Activated T-helper 2 cell treated with anti-CD3 and anti-CD28 coated beads, Interferon-gamma antibody, Interleukin-2, Interleukin-4, amounts not matched to agents 10 μg/mL and 5 μg/mL and 100 μg/mL, durations not matched to agents 14 hours and 24 hours and 36 hours (primary cell): Measurements from ENCODE around the gene DAGLA. TPM values are rescaled to one million over a fixed set of nuclear protein-coding genes. Genes with fewer than 3 reads are reported as not detected.

ENCODE experiments used
- DNase-seq: peaks from one replicate; pipeline ENCODE4 v3.0.0; 2021; ENCODE audit warnings: low spot score
- H3K27ac Mint-ChIP-seq: one replicate; pipeline ENCODE4 v1.8.0; 2021; ENCODE audit warnings: mixed read lengths
- H3K27me3 Mint-ChIP-seq: one replicate; pipeline ENCODE4 v1.8.0; 2021; ENCODE audit warnings: low read depth, mixed read lengths
- H3K36me3 Mint-ChIP-seq: one replicate; pipeline ENCODE4 v1.8.0; 2021; ENCODE audit warnings: low read depth, mixed read lengths
- H3K4me1 Mint-ChIP-seq: one replicate; pipeline ENCODE4 v1.8.0; 2021; ENCODE audit warnings: low read depth, mixed read lengths
- H3K4me3 Mint-ChIP-seq: one replicate; pipeline ENCODE4 v1.8.0; 2021; ENCODE audit warnings: low read depth, mild to moderate bottlenecking, moderate library complexity, mixed read lengths
- H3K9me3 Mint-ChIP-seq: one replicate; pipeline ENCODE4 v1.8.0; 2021; ENCODE audit warnings: mixed read lengths
- intact Hi-C: fragments of 100-400 bp; cut with micrococcal nuclease; formaldehyde crosslinking; loops from one replicate; pipeline ENCODE4 v1.15.1; 2023
- total RNA-seq: library from RNA; stranded (reverse); gene quantifications from 2 replicates; pipeline ENCODE4 v1.2.3, GENCODE V29; 2022

Gene DAGLA
- total RNA-seq, 1 donor from 2014 or later: 0.07 TPM

DNA sequence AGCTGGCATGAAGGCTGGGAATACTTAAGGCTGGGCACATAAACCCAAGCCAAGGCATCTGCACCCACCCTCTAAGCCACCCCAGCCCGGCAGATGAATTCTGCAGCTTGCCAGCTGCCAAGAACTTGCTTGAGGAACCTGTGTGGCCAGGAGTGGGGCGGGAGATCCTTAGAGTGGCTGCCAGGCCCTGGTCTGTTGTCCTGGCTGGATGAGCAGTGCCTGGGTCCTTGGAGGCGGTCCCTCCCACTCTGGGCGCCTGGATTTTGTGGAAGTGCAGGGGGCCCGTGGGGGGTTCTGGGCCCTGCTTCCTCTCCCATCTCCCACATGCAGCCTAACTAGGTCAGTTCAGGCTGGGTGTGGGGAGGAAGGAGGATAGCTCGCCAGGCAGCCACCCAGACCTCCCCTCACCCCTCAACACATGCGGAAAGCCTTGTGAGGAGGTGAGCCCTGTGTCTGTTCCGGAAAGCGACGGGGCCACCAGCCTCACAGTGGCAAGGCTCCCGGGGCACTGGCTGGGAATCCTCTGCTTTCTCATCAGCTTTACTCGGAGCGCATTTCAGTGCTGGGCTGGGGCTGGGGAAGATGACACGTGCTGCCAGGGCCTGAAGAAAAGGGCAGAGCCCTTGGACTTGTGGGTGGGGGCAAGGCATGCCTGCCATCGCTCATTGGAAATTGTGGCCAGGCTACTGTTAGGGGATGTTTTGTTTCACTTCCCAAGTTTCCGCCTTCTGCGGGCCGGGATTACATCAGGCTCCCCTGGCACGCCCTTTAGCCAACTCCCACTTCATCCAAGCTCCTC lies 8.4 kb downstream of the DAGLA start:
- H3K9me3 Mint-ChIP-seq: no peaks in the 10 kb centered on the region
- no peak overlapping the region for H3K27ac Mint-ChIP-seq
- H3K4me3 Mint-ChIP-seq: no peak overlapping the region
- intact Hi-C loops: no loop called here
- DNase-seq: no peak
- peaks cover 9% of the 10 kb centered on the region for H3K27me3 Mint-ChIP-seq
- no peaks in the 10 kb centered on the region for H3K36me3 Mint-ChIP-seq
- H3K4me1 Mint-ChIP-seq: no peaks in the 10 kb centered on the region

DNA sequence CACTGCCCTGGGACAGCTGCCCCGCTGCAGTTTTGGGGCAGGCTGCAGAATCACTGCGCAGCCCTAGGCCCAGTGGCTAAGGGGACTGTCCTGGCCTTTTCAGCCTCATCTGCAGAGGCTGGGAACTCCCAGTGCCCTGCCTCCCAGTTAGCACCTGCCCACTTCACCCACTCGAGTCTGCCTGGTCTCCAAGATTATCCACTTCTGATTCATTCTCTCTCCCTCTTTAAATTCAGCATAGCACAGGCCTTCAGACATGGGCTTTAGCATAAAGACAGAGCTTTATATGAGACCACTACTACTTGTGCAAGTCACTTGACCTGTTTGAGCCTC lies 8.9 kb downstream of the DAGLA start:
- Mint-ChIP-seq H3K4me3 (no peak overlapping the region), H3K27ac (no peak overlapping the region), H3K27me3 (peaks cover 9% of the 10 kb centered on the region), H3K36me3 (no peaks in the 10 kb centered on the region), H3K4me1 (no peaks in the 10 kb centered on the region), H3K9me3 (no peaks in the 10 kb centered on the region)
- intact Hi-C loops: no loop called here
- no peak for DNase-seq

DNA sequence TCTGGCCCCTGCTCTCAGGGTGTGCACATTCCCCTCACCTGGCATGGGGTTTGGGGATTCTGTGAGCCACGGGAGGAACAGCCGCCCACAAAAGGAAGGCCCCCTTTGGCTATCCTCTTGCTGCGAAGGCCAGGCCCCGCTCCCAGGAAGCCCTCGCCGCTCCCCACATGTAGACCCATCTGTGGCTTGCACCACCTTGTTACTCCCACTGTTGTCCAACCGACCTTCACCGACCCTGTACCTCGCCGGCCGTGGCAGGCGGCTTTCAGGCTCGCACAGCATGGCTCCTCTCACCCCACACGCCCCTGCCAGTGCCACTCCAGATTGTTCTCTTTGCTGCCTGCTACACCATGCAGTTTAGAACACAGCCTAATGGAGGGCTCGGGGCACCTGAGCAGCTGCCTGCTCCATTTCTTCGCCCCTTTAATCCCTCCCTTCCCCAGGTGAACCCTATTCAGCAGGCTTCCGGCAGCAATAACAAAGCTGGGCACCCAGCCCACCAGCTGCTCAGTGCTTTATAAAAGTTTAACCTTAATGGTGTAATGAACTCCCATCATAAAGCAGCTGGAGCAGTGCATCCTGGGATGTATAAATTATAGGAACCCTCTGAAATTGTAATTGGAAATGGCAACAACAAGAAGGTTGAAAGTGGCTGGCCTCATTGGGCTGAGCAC lies 10.7 kb downstream of the DAGLA start:
- intact Hi-C loops: no loop called here
- peaks cover 4% of the 10 kb centered on the region for H3K4me1 Mint-ChIP-seq
- H3K4me3 Mint-ChIP-seq: no peak overlapping the region
- no peak overlapping the region for H3K27ac Mint-ChIP-seq
- no peaks in the 10 kb centered on the region for H3K9me3 Mint-ChIP-seq
- no peaks in the 10 kb centered on the region for H3K36me3 Mint-ChIP-seq
- no peak for DNase-seq
- peaks cover 9% of the 10 kb centered on the region for H3K27me3 Mint-ChIP-seq

DNA sequence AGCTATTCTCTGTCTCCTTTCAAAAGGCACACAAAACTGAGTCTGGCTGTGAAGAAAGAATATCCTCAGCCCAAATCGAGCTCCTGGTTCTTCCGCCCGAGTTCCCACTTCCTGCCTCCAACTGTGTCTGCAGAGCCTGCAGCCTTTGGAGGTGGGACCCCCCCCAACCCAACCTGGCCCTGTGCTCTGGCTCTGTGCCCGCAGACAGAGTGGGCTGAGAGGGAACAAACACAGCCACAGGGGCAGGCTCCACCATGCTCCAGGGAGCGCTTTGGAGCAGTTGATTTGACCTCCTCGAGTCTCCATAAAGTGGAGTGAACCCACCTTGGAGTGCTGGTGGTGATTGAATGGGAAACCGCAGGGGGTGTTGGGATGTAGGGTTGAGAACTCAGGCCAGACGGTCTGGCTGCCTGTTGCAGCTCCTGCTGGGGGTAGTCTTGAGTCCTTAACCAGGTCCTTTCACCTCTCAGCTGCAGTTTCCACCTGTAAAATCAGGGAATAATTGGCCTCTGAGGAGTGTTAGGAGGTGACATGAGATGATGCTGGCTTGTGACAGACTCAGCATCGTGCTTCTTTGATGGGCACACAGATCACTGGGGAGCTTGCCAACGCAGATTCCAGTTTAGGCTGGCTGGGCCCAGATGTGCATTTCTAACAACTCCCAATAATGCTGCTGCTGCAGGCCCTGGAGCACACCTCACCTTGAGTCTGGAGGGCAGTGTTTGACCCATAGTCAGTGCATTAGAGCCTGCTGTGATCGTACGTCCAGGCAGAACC lies 11.4 kb downstream of the DAGLA start:
- H3K4me1 Mint-ChIP-seq: peaks cover 10% of the 10 kb centered on the region
- no peaks in the 10 kb centered on the region for H3K9me3 Mint-ChIP-seq
- H3K27ac Mint-ChIP-seq: no peak overlapping the region
- no peak overlapping the region for H3K4me3 Mint-ChIP-seq
- H3K36me3 Mint-ChIP-seq: no peaks in the 10 kb centered on the region
- H3K27me3 Mint-ChIP-seq: peaks cover 9% of the 10 kb centered on the region
- intact Hi-C loops: no loop called here
- DNase-seq: no peak

DNA sequence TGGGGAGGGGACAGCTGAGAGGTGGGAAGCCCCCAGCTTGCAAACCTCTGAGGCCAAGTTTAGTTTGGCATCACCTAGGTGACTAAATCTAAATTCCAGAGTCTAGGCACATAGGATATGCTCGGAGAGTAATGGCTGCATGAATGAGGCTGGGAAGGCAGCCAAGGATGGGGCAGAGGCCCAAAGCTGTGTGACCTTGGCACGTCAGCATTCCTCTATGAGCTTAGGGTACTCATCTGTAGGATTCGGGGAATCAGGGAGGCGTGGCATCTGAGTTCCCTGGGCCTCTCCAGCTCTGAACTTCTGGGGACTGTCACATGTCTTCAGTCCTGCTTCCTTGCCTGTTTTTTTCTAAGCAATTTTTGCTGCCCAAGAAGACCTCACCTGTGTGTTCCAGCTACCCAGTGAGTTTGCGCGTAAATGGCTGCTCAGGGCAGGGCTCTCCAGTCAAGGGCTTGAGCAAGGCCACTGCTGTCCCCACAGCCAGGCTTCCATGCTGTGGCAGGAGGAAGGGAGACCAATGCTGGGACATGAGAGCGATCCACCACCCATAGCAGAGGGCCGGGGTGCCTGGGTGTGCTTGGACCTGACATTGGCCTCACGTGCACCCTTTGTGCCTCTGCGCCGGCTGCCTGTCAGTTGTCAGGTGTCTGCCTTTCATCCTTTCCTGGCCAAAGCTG lies 13.9 kb downstream of the DAGLA start:
- no peak for DNase-seq
- intact Hi-C loops: no loop called here
- Mint-ChIP-seq H3K27ac (no peak overlapping the region), H3K9me3 (no peaks in the 10 kb centered on the region), H3K4me1 (peaks cover 20% of the 10 kb centered on the region), H3K36me3 (no peaks in the 10 kb centered on the region), H3K4me3 (no peak overlapping the region), H3K27me3 (peaks cover 3% of the 10 kb centered on the region)

DNA sequence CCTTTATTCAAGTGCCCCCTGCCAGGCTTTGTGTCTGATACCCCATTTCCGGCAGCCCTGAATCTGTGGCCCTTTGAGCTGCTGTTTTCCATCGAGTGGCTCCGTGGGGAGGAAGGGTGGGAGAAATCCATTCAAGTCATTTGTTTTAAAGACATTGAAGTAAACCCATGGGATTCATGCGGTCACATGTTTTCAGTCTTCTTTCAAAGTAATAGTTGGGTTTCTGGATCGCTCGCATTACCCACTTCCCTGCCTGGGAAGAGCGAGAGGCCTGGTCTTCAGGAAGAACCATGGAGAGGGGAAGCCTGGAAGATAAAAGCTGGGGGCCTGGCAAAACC lies 14.4 kb downstream of the DAGLA start:
- H3K27me3 Mint-ChIP-seq: peaks cover 2% of the 10 kb centered on the region
- no peak overlapping the region for H3K4me3 Mint-ChIP-seq
- H3K9me3 Mint-ChIP-seq: no peaks in the 10 kb centered on the region
- DNase-seq: no peak
- H3K36me3 Mint-ChIP-seq: no peaks in the 10 kb centered on the region
- peaks cover 20% of the 10 kb centered on the region for H3K4me1 Mint-ChIP-seq
- H3K27ac Mint-ChIP-seq: no peak overlapping the region
- intact Hi-C loops: no loop called here

DNA sequence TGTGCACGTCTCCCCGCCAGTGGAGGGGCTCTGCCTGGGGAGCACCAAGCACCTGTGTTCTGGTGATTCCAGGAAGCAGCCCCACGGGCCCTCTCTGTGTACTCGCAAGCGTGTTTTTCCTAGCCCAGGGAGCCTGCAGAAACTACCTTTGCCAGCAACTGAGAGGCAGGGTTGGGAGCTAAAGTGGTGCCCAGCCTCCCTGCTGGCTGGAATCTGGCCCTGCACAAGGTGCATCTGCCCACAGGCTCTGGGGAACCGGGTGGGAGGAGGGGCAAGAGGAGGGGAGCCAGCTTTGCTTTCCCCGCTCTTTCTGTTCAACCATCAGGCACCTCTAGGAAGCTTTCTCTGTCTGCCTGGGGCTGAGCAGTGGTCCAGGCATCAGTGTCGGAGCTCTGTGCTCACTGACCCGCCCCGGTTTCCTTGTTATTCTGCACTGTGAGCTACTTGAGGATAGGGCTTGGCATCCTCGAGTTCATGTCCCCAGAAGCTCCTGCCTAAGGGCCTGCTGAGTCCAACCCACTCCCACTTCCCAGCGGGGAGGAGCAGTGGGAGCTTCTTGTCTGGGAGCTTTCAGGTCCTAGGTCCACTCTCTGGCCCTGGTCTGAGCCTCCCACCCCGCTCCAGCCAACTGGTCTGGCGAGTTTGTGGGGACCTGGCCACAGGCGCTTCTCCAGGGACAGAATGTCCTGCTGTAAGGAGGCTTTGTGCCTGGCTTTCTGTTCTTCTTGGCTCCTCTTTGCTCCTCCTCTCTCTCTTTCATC lies 14.9 kb downstream of the DAGLA start:
- DNase-seq: no peak
- peak overlapping the region; percentile 62 for H3K4me3 Mint-ChIP-seq
- H3K9me3 Mint-ChIP-seq: no peaks in the 10 kb centered on the region
- H3K36me3 Mint-ChIP-seq: no peaks in the 10 kb centered on the region
- H3K4me1 Mint-ChIP-seq: peaks cover 20% of the 10 kb centered on the region
- intact Hi-C loops: no loop called here
- H3K27me3 Mint-ChIP-seq: no peaks in the 10 kb centered on the region
- peak overlapping the region; percentile 81 for H3K27ac Mint-ChIP-seq

DNA sequence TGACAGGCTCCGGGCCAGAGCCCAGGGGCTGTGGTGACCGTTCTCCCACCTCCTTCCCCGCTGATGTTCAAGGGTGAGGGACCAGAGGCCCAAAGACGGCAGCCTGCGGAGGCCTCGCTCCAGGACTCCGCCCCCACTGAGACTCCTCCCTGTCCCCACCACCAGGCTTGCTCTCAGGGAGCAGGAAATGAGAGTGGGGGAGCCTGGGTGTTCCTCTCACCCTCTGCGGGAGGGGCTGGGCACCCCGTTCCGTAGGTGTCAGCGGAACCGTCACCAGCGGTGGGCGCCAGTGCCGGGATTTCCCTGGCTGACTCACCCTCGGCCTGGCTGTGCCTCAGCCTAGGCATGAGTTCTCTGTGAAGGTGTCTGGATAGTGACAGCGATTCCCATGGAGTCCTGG lies 15.7 kb downstream of the DAGLA start:
- no peaks in the 10 kb centered on the region for H3K9me3 Mint-ChIP-seq
- no peaks in the 10 kb centered on the region for H3K27me3 Mint-ChIP-seq
- peaks cover 20% of the 10 kb centered on the region for H3K4me1 Mint-ChIP-seq
- intact Hi-C loops: no loop called here
- no peaks in the 10 kb centered on the region for H3K36me3 Mint-ChIP-seq
- peak; percentile 85 for DNase-seq
- peak overlapping the region; percentile 81 for H3K27ac Mint-ChIP-seq
- H3K4me3 Mint-ChIP-seq: peak overlapping the region; percentile 62

DNA sequence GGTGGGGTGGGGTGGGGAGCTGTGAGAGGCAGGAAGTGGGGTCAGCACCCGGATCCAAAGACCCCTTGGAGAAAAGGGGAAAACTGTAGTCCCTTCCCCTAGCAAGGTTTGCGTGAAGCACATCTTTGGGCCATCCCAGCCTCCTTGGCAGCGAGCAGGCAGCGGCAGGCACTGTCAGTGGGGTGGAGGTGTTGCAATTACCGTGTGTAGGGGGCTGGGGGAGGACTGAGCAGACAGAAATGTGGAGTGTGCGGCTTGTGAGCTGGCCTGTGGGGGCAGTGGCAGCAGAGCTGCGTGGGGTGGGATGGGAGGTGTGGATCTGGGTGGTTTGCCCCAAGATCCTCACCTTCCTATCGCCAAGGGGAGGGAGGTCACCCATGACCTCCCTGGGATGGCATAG lies 16.4 kb downstream of the DAGLA start:
- H3K27ac Mint-ChIP-seq: no peak overlapping the region
- no peaks in the 10 kb centered on the region for H3K9me3 Mint-ChIP-seq
- H3K36me3 Mint-ChIP-seq: no peaks in the 10 kb centered on the region
- peaks cover 20% of the 10 kb centered on the region for H3K4me1 Mint-ChIP-seq
- H3K4me3 Mint-ChIP-seq: no peak overlapping the region
- H3K27me3 Mint-ChIP-seq: no peaks in the 10 kb centered on the region
- intact Hi-C loops: no loop called here
- DNase-seq: no peak

DNA sequence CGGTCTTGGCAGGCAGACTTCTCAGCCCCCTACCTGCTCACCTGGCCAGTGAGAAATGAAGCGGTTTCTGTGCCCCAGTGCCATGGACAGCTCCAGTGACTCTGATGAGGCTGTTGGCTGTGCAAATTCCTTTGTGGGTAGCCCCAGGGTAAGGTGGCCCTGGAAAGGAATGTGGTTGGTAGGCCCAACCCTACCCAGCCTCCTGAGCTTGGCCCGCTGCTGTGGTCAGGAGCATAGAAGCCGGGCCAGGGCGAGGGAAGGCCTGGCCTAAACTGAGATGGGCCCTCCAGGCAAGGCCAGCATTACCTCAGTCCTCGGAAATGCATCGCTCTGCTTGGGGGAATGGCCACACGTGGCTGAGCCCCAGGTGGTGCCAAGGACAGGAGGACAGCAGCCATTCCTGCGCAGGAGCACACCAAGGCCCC lies 16.9 kb downstream of the DAGLA start:
- no peaks in the 10 kb centered on the region for H3K9me3 Mint-ChIP-seq
- no peak overlapping the region for H3K27ac Mint-ChIP-seq
- H3K4me3 Mint-ChIP-seq: no peak overlapping the region
- H3K27me3 Mint-ChIP-seq: no peaks in the 10 kb centered on the region
- peaks cover 21% of the 10 kb centered on the region for H3K4me1 Mint-ChIP-seq
- no peak for DNase-seq
- intact Hi-C loops: no loop called here
- no peaks in the 10 kb centered on the region for H3K36me3 Mint-ChIP-seq

DNA sequence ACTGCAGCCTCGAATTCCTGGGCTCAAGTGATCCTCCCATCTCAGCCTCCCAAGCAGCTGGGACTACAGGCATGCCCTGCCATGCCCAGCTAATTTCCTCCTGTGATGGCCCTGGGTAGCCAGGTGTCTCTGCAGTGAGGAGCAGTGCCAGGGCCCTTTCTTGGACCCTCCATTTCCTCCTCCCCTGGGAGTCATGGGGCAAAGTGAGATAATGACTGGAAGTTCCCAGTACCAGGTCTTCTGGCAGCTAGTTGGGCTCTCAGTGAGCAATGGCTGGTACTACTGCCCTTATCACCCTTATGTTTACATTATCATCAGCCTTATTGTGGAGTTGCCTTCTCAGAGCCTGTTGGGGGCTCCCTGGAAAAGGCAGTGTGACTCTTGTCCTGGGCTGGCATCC lies 17.6 kb downstream of the DAGLA start:
- no peaks in the 10 kb centered on the region for H3K36me3 Mint-ChIP-seq
- intact Hi-C loops: no loop called here
- H3K27ac Mint-ChIP-seq: no peak overlapping the region
- peaks cover 22% of the 10 kb centered on the region for H3K4me1 Mint-ChIP-seq
- H3K4me3 Mint-ChIP-seq: no peak overlapping the region
- no peaks in the 10 kb centered on the region for H3K27me3 Mint-ChIP-seq
- no peaks in the 10 kb centered on the region for H3K9me3 Mint-ChIP-seq
- DNase-seq: no peak

DNA sequence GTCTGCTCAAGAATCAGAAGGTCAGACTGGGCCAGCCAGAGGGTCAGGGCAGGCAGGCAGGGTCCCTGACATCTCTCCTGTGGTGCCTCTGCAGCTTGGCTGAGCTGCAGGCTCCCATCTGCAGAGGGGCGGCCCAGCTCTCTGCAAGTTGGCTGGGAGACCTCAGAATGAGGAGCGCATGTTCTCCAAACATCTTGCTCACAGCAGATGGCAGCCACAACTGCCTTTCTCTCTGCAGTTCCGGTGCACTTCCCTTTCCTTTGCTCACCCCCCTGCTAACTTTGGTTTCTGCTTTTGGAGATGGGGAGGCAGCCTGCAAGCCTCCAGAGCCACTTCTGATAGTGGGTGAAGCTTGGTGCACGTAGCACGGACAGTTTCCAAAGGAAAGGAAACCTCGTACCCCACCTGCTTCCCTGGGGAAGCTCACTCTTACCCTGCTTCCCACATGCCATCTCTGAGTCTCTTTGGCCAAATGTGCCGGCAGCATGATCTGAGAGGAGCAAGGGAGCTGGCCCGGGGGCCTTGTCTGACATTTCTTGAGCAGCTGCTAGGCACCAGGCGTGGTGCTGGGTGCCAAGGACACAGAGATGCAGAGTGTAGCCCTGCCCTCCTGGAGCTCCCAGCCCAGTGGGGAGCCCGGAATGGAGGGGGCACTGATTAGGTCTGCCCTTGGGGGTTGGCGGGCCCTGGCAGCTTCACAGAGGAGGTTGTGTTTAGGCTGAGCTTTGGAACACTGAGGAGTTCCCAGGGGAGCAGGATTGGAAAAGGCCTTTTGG lies 18.2 kb downstream of the DAGLA start:
- no peaks in the 10 kb centered on the region for H3K9me3 Mint-ChIP-seq
- no peaks in the 10 kb centered on the region for H3K36me3 Mint-ChIP-seq
- peak overlapping the region; percentile 40 for H3K27ac Mint-ChIP-seq
- H3K4me1 Mint-ChIP-seq: peaks cover 25% of the 10 kb centered on the region
- no peak for DNase-seq
- intact Hi-C loops: no loop called here
- no peaks in the 10 kb centered on the region for H3K27me3 Mint-ChIP-seq
- no peak overlapping the region for H3K4me3 Mint-ChIP-seq
